ENCODE measurements around the gene PLCD3.

DNA sequence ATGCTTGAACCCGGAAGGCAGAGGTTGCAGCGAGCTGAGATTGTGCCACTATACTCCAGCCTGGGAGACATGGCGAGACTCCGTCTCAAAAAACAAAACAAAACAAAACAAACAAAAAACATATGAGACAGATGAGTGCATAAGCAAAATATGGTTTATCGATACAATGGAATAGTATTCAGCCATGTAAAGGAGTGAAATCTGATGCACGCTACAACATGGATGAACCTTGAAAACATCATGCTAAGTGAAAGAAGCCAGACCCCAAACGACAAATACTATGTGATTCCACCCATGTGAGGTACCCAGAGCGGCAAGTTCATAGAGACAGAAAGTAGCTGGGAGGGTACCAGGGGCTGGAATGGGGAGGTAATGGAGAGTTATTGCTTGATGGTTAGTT, 6.8 kb downstream of the PLCD3 start:
- TF ChIP-seq, protein P1, sequence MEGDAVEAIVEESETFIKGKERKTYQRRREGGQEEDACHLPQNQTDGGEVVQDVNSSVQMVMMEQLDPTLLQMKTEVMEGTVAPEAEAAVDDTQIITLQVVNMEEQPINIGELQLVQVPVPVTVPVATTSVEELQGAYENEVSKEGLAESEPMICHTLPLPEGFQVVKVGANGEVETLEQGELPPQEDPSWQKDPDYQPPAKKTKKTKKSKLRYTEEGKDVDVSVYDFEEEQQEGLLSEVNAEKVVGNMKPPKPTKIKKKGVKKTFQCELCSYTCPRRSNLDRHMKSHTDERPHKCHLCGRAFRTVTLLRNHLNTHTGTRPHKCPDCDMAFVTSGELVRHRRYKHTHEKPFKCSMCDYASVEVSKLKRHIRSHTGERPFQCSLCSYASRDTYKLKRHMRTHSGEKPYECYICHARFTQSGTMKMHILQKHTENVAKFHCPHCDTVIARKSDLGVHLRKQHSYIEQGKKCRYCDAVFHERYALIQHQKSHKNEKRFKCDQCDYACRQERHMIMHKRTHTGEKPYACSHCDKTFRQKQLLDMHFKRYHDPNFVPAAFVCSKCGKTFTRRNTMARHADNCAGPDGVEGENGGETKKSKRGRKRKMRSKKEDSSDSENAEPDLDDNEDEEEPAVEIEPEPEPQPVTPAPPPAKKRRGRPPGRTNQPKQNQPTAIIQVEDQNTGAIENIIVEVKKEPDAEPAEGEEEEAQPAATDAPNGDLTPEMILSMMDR (IDR thresholded peaks at IDR 0.05) = no peak
- TF ChIP-seq POLR2A (IDR thresholded peaks at IDR 0.05) = no peak

All from Peyer's patch (tissue), 4 donors.